H1 (cell line): ENCODE measurements around the gene SNX25. TPM values are rescaled to one million over a fixed set of nuclear protein-coding genes. Genes with fewer than 3 reads are reported as not detected.
A peak's percentile ranks its signal among the peaks of the same experiment; 100 is the strongest.

ENCODE experiments used
- CTCF ChIA-PET: fragments of 300-600 bp; sonication (Branson Sonifier 250); formaldehyde crosslinking; loops from one replicate; lab custom pipeline; 2021; ENCODE audit not compliant: partially characterized antibody; lab: Charles Lee
- POLR2A ChIA-PET: fragments of 300-600 bp; sonication (Branson Sonifier 250); formaldehyde crosslinking; loops from one replicate; lab custom pipeline; 2021; ENCODE audit warnings: inconsistent platforms; ENCODE audit not compliant: partially characterized antibody; lab: Charles Lee
- DNase-seq, 2 experiments: peaks; one replicate each; pipeline versions ENCODE4 v3.0.0 to v3.0.0-alpha.2; 2010 to 2022; ENCODE audit warnings: low spot score in 2 of 2, low read depth in 1 of 2, mixed read lengths in 1 of 2
- FAIRE-seq: peaks from 2 replicates; lab custom pipeline; 2011; peaks lifted over from hg19 to GRCh38; lab: Jason Lieb, UNC
- H2AFZ ChIP-seq: 2 replicates; pipeline ENCODE4 v1.8.1; 2012; ENCODE audit warnings: low read length, inconsistent platforms
- H2AK5ac ChIP-seq: 2 replicates; pipeline ENCODE4 v1.6.1; 2013; ENCODE audit warnings: low read depth, low read length
- H2BK120ac ChIP-seq: replicated peaks from 2 replicates; pipeline ENCODE3; 2013; ENCODE audit warnings: low read depth, low read length, inconsistent platforms
- H2BK12ac ChIP-seq: 2 replicates; pipeline ENCODE4 v1.6.1; 2013; ENCODE audit warnings: low read depth, low read length
- H2BK15ac ChIP-seq: 2 replicates; pipeline ENCODE4 v1.6.1; 2013; ENCODE audit warnings: low read length
- H2BK20ac ChIP-seq: 2 replicates; pipeline ENCODE4 v1.6.1; 2013; ENCODE audit warnings: low read length
- H2BK5ac ChIP-seq: 2 replicates; pipeline ENCODE4 v1.6.1; 2013; ENCODE audit warnings: low read depth, low read length
- H3K14ac ChIP-seq: 2 replicates; pipeline ENCODE4 v1.6.1; 2013; ENCODE audit warnings: inconsistent platforms; ENCODE audit not compliant: insufficient read length
- H3K18ac ChIP-seq: 2 replicates; pipeline ENCODE4 v1.6.1; 2013; ENCODE audit warnings: low read length; ENCODE audit errors: extremely low read depth
- H3K23ac ChIP-seq: 2 replicates; pipeline ENCODE4 v1.6.1; 2013; ENCODE audit warnings: inconsistent platforms; ENCODE audit not compliant: insufficient read length
- H3K23me2 ChIP-seq: 2 replicates; pipeline ENCODE4 v1.6.1; 2013; ENCODE audit warnings: low read depth, low read length
- H3K27ac ChIP-seq: 2 replicates; pipeline ENCODE4 v1.6.1; 2011; ENCODE audit warnings: low read depth, low read length, inconsistent platforms
- H3K27me3 ChIP-seq, 4 experiments: replicated peaks in 1 of 4; 1 replicate in 1 of 4; 2 replicates in 3 of 4; pipeline versions ENCODE4 v1.6.1 to v1.8.1; 2011 to 2013; ENCODE audit warnings: low read length in 3 of 4, mild to moderate bottlenecking in 3 of 4, inconsistent platforms in 2 of 4, mixed read lengths in 2 of 4, moderate library complexity in 1 of 4; ENCODE audit not compliant: control insufficient read depth in 3 of 4, insufficient read depth in 3 of 4; ENCODE audit errors: extremely low read depth in 1 of 4
- H3K36me3 ChIP-seq, 4 experiments: 2 replicates each; pipeline versions ENCODE4 v1.6.1 to v1.8.1; 2011 to 2013; ENCODE audit warnings: mild to moderate bottlenecking in 4 of 4, low read length in 3 of 4, moderate library complexity in 2 of 4, control low read depth in 1 of 4, inconsistent platforms in 1 of 4; ENCODE audit not compliant: insufficient read depth in 4 of 4, control insufficient read depth in 2 of 4
- H3K4ac ChIP-seq: replicated peaks from 2 replicates; pipeline ENCODE3; 2013; ENCODE audit warnings: low read length, low read depth, mixed read lengths, inconsistent platforms; ENCODE audit not compliant: insufficient read length
- H3K4me1 ChIP-seq, 4 experiments: replicated peaks in 1 of 4; 1 replicate in 1 of 4; 2 replicates in 3 of 4; pipeline versions ENCODE4 v1.6.1 to v1.8.1; 2011 to 2013; ENCODE audit warnings: low read length in 3 of 4, inconsistent platforms in 2 of 4, mixed read lengths in 1 of 4; ENCODE audit not compliant: insufficient read depth in 4 of 4, control insufficient read depth in 3 of 4
- H3K4me2 ChIP-seq, 2 experiments: 2 replicates each; pipeline versions ENCODE4 v1.6.1 to v1.8.1; 2011 to 2013; ENCODE audit warnings: low read depth in 2 of 2, low read length in 2 of 2, control low read depth in 1 of 2, inconsistent platforms in 1 of 2, mild to moderate bottlenecking in 1 of 2; ENCODE audit not compliant: insufficient read depth in 1 of 2
- H3K4me3 ChIP-seq, 4 experiments: fragments of 200-600, 300-600 bp in 1 of 4; sonication (generic), shearing (Covaris generic), sonication (Bioruptor Twin) in 1 of 4; 2 replicates each; pipeline versions ENCODE4 v1.5.1 to v1.8.1; 2011 to 2016; ENCODE audit warnings: low read length in 4 of 4, low read depth in 3 of 4, control low read depth in 2 of 4, inconsistent platforms in 2 of 4, mild to moderate bottlenecking in 2 of 4, mixed read lengths in 1 of 4, moderate library complexity in 1 of 4; ENCODE audit not compliant: insufficient read depth in 2 of 4; ENCODE audit errors: extremely low read depth in 1 of 4
- H3K56ac ChIP-seq: replicated peaks from 2 replicates; pipeline ENCODE3; 2013; ENCODE audit warnings: low read depth, mild to moderate bottlenecking, mixed read lengths, low read length, inconsistent platforms; ENCODE audit not compliant: insufficient read length
- H3K79me1 ChIP-seq: 2 replicates; pipeline ENCODE4 v1.6.1; 2013; ENCODE audit warnings: low read depth, low read length, control low read depth
- H3K79me2 ChIP-seq, 2 experiments: 2 replicates each; pipeline versions ENCODE4 v1.6.1 to v1.8.1; 2012 to 2013; ENCODE audit warnings: low read length in 2 of 2, mild to moderate bottlenecking in 2 of 2, inconsistent platforms in 1 of 2; ENCODE audit not compliant: insufficient read depth in 2 of 2, control insufficient read depth in 1 of 2
- H3K9ac ChIP-seq, 4 experiments: replicated peaks in 1 of 4; 1 replicate in 1 of 4; 2 replicates in 3 of 4; pipeline versions ENCODE4 v1.6.1 to v1.8.1; 2011 to 2013; ENCODE audit warnings: low read depth in 3 of 4, low read length in 3 of 4, control low read depth in 2 of 4, mild to moderate bottlenecking in 2 of 4, moderate library complexity in 2 of 4, inconsistent platforms in 1 of 4; ENCODE audit errors: extremely low read depth in 1 of 4
- H3K9me3 ChIP-seq, 2 experiments: 2 replicates each; pipeline versions ENCODE4 v1.6.1 to v1.8.1; 2012 to 2013; ENCODE audit warnings: mild to moderate bottlenecking in 2 of 2, moderate library complexity in 2 of 2, control low read depth in 1 of 2, inconsistent platforms in 1 of 2, low read depth in 1 of 2, low read length in 1 of 2, mixed read lengths in 1 of 2; ENCODE audit not compliant: insufficient read depth in 2 of 2
- H4K20me1 ChIP-seq, 2 experiments: replicated peaks in 1 of 2; 2 replicates each; pipeline versions ENCODE3 to v1.8.1; 2011 to 2013; ENCODE audit warnings: inconsistent platforms in 2 of 2, low read length in 2 of 2, mild to moderate bottlenecking in 1 of 2; ENCODE audit not compliant: insufficient read depth in 2 of 2, control insufficient read depth in 1 of 2
- H4K5ac ChIP-seq: 2 replicates; pipeline ENCODE4 v1.6.1; 2013; ENCODE audit warnings: low read length, low read depth, mixed read lengths, inconsistent platforms; ENCODE audit not compliant: insufficient read length
- H4K8ac ChIP-seq: 2 replicates; pipeline ENCODE4 v1.8.0; 2013; ENCODE audit warnings: mild to moderate bottlenecking, moderate library complexity, low read length, inconsistent platforms; ENCODE audit not compliant: insufficient read depth; ENCODE audit errors: extremely low read depth
- H4K91ac ChIP-seq: replicated peaks from 2 replicates; pipeline ENCODE3; 2013; ENCODE audit warnings: low read length, mixed read lengths, inconsistent platforms; ENCODE audit not compliant: insufficient read length
- GABPA ChIP-seq: IDR thresholded peaks from 2 replicates; pipeline ENCODE4 v1.6.1; 2011; ENCODE audit warnings: mild to moderate bottlenecking, low read length, moderate library complexity, borderline replicate concordance; ENCODE audit not compliant: insufficient read depth
- SAP30 ChIP-seq: fragments of 300-600 bp; sonication (generic); IDR thresholded peaks from 2 replicates; pipeline ENCODE4 v1.7.1; 2012; ENCODE audit warnings: low read length, moderate library complexity, mild to moderate bottlenecking, inconsistent platforms; ENCODE audit not compliant: insufficient read depth, insufficient replicate concordance
- SIN3A ChIP-seq, 2 experiments: IDR thresholded peaks in 1 of 2; conservative IDR thresholded peaks in 1 of 2; 2 replicates each; pipeline ENCODE4 v1.6.1; 2011 to 2012; ENCODE audit warnings: low read length in 2 of 2, improper control_type of control experiment in 1 of 2, low read depth in 1 of 2, mild to moderate bottlenecking in 1 of 2
- SUZ12 ChIP-seq: fragments of 200-600 bp; sonication (generic); IDR thresholded peaks from 2 replicates; pipeline ENCODE4 v1.6.1; 2012; ENCODE audit warnings: mild to moderate bottlenecking, inconsistent platforms, low read length, moderate library complexity, mixed read lengths
- TAF1 ChIP-seq: IDR thresholded peaks from 2 replicates; pipeline ENCODE4 v1.6.1; 2011; ENCODE audit warnings: mild to moderate bottlenecking, low read depth, low read length
- whole genome bisulfite sequencing, 2 experiments: shearing (Covaris generic) in 1 of 2; methylation state at CpG; one replicate each; pipeline versions ENCODE4 v1.1.6 to v1.1.7; 2013 to 2015; ENCODE audit warnings: low lambda C conversion rate in 2 of 2, mixed read lengths in 2 of 2, inconsistent platforms in 1 of 2, low coverage in 1 of 2, missing lambda C conversion rate in 1 of 2; ENCODE audit not compliant: insufficient replicate concordance in 2 of 2, insufficient coverage in 1 of 2, insufficient read length in 1 of 2; ENCODE audit errors: extremely low coverage in 1 of 2, missing lambda C conversion rate in 1 of 2; 5-methylcytosine and 5-hydroxymethylcytosine counted together
- polyA plus RNA-seq, 7 experiments: library from polyadenylated mRNA; depleted of rRNA in 3 of 7; stranded (reverse) in 5 of 7; unstranded in 2 of 7; fragments of >200 nt in 5 of 7; fragments of 200-250 nt in 2 of 7; gene quantifications; 1 replicate in 5 of 7; 2 replicates in 1 of 7; 4 replicates in 1 of 7; pipeline versions ENCODE4 v1.2.1 to v1.2.3, GENCODE V29; 2011 to 2013; ENCODE audit warnings: missing spikeins in 2 of 7, mixed read lengths in 2 of 7
- total RNA-seq: library from RNA; stranded (reverse); fragmentation: NEBNext Ultra II Directional; extraction: Animal tissue kit (Norgen Biotek cat#: 25700); gene quantifications from 2 replicates; pipeline ENCODE4 v1.2.1, GENCODE V29; 2021

The SNX25 gene
- total and polyA plus RNA-seq, 2 of the 8 experiments (the other 6 are each of a cell fraction or from before 2014, with no cell fraction given), result 5.4 to 19.9 TPM

DNA sequence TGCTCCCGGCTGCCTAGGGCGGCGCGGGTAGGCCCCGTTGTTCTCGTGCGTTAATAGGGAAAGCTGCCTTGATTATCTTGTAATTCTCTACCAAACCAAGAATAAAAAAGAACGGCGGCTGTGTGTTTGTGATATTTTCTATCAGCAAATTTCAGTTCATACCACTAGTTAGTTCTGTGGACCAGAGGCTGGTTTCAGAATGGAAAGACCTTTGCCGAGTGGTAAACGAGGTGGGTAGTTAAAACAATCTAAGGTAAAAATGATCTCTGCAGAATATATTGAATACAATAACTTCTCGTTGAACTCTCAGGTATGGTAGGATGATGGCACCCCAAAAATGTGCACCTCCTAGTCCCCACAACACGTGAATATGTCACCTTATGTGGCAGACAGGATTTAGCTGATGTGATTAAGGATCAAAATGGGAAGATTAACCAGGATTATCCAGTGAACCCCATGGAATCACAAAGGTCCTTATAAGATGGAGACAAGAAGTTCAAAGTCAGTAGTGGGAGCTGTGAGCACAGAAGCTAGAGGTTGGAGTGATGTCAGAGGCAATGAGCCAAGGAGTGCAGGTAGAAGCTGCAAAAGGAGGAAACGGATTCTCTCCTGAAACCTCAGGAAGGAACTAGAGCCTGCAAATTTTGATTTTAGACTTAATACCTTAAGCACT lies 5.0 kb upstream of the SNX25 start:
- Histone ChIP-seq H2BK15ac (no peak overlapping the region), H3K23me2 (peaks cover 6% of the 10 kb centered on the region; the same call in 1 of the 2 replicates), H4K8ac (no peak overlapping the region), H3K4ac (no peak overlapping the region), H3K14ac (no peak overlapping the region), H3K79me2 (peaks cover 0 to 13% of the 10 kb centered on the region in 2 experiments; a peak in 1 of 4 replicates), H3K4me2 (peak overlapping the region; percentile 68 to 77), H3K56ac (no peak overlapping the region), H2BK20ac (no peak overlapping the region), H3K36me3 (no peaks in the 10 kb centered on the region), H3K4me1 (peaks cover 0 to 10% (median 6%) of the 10 kb centered on the region in 4 experiments; a peak in 4 of 7 replicates), H3K27ac (no peak overlapping the region), H3K79me1 (no peaks in the 10 kb centered on the region), H2BK5ac (no peak overlapping the region), H4K20me1 (no peaks in the 10 kb centered on the region), H3K4me3 (peak overlapping the region; percentile 60 to 85 (median 62)), H3K23ac (no peak overlapping the region), H2BK120ac (no peak overlapping the region), H3K27me3 (peaks cover 0 to 3% (median 0%) of the 10 kb centered on the region in 4 experiments; a peak in 2 of 7 replicates), H2BK12ac (no peak overlapping the region), H3K9me3 (no peaks in the 10 kb centered on the region), H4K5ac (no peak overlapping the region), H3K18ac (no peak overlapping the region), H3K9ac (peak overlapping the region in 2 of 4 experiments; percentile 45 to 55; a peak in 4 of 7 replicates), H2AFZ (no peak overlapping the region), H2AK5ac (no peak overlapping the region), H4K91ac (no peak overlapping the region)
- FAIRE-seq (no peak), DNase-seq (no peak)
- POLR2A ChIA-PET, result interaction anchor here (2.0 kb wide), 1 partner anchor 21 kb away, joined by 5 read pairs; no protein-coding TSS in a partner anchor
- TF ChIP-seq SIN3A (conservative IDR thresholded peaks at IDR 0.05 in 1 of 2, IDR thresholded peaks at IDR 0.05 in 1 of 2; ENCODE audit: low read depth in 1 of 2, low read length in 2 of 2), result 0 out of 4 replicates have a peak, but pooled peaks of 1 of the 2 experiments have one; percentile 58
- peak; percentile 11; the same call in 1 of the 2 replicates for TF ChIP-seq TAF1
- TF ChIP-seq GABPA, result no peak
- TF ChIP-seq SUZ12, result no peak
- TF ChIP-seq SAP30, result peak; percentile 63
- 30% methylated on average over 14 of the region's 14 CpGs; no CpG with 5 or more reads in 1 of the 2 experiments for WGBS, 2 experiments
- CTCF ChIA-PET, result interaction anchor here (0.6 to 1.5 kb wide), 3 partner anchors 20 to 102 kb away, joined by 3 to 6 read pairs (median 3); no protein-coding TSS in a partner anchor
